GM18526 (cell line): Measurements from ENCODE around the gene AKT1S1.

Source experiments
- POLR2A ChIP-seq: IDR thresholded peaks from 3 replicates; pipeline ENCODE4 v1.6.1; 2011; ENCODE audit not compliant: insufficient read length; ENCODE audit errors: extremely low read depth

The AKT1S1 gene

GRCh38 chr19:49845414-49845813 is 31.7 kb downstream of the AKT1S1 start:
- no peak for TF ChIP-seq POLR2A

GRCh38 chr19:49844138-49845095 is 32.7 kb downstream of the AKT1S1 start:
- no peak for TF ChIP-seq POLR2A

GRCh38 chr19:49843265-49843664 is 33.9 kb downstream of the AKT1S1 start:
- TF ChIP-seq POLR2A, result no peak

- TF ChIP-seq POLR2A, result no peak
Measured at GRCh38 chr19:49840736-49841249, 36.4 kb downstream of the AKT1S1 start.

GRCh38 chr19:49840321-49840720 is 36.8 kb downstream of the AKT1S1 start:
- no peak for TF ChIP-seq POLR2A

GRCh38 chr19:49839713-49840112 is 37.4 kb downstream of the AKT1S1 start:
- no peak for TF ChIP-seq POLR2A

- TF ChIP-seq POLR2A, result no peak
Measured at GRCh38 chr19:49838885-49839588, 38.1 kb downstream of the AKT1S1 start.

GRCh38 chr19:49837425-49837824 is 39.7 kb downstream of the AKT1S1 start:
- no peak for TF ChIP-seq POLR2A

GRCh38 chr19:49837009-49837310 is 40.2 kb downstream of the AKT1S1 start:
- TF ChIP-seq POLR2A, result no peak

GRCh38 chr19:49836176-49837008 is 40.8 kb downstream of the AKT1S1 start:
- TF ChIP-seq POLR2A, result no peak

GRCh38 chr19:49835562-49835961 is 41.6 kb downstream of the AKT1S1 start:
- no peak for TF ChIP-seq POLR2A

- TF ChIP-seq POLR2A, result no peak
Measured at GRCh38 chr19:49833599-49833998, 43.6 kb downstream of the AKT1S1 start.

- no peak for TF ChIP-seq POLR2A
Measured at GRCh38 chr19:49832556-49832955, 44.6 kb downstream of the AKT1S1 start.

GRCh38 chr19:49831592-49831991 is 45.6 kb downstream of the AKT1S1 start:
- TF ChIP-seq POLR2A, result no peak

- no peak for TF ChIP-seq POLR2A
Measured at GRCh38 chr19:49830766-49831165, 46.4 kb downstream of the AKT1S1 start.
